Activated naive CD8-positive, alpha-beta T cell treated with anti-CD3 and anti-CD28 coated beads, Interleukin-2, amount 10 ng/mL, durations not matched to agents 7 days and 5 days (primary cell): Measurements from ENCODE around the gene SCFD2. TPM values are rescaled to one million over a fixed set of nuclear protein-coding genes. Genes with fewer than 3 reads are reported as not detected.

Experiments used
- ATAC-seq: fragments of 150-1000 bp; cut with Tn5 transposase; one replicate; pipeline ENCODE4 v1.10.0; 2021; ENCODE audit warnings: low read depth, moderate library complexity
- POLR2A ChIA-PET: fragments of 350-600 bp; sonication (Branson Sonifier 250); formaldehyde crosslinking; loops from one replicate; lab custom pipeline; 2021; ENCODE audit warnings: antibody characterized with exemption; lab: Charles Lee
- DNase-seq: peaks from one replicate; pipeline ENCODE4 v3.0.0; 2021
- H3K27ac Mint-ChIP-seq: one replicate; pipeline ENCODE4 v1.8.0; 2022; ENCODE audit warnings: mild to moderate bottlenecking, mixed read lengths
- H3K27me3 Mint-ChIP-seq: one replicate; pipeline ENCODE4 v1.8.0; 2022; ENCODE audit warnings: mild to moderate bottlenecking, moderate library complexity, mixed read lengths
- H3K36me3 Mint-ChIP-seq: one replicate; pipeline ENCODE4 v1.8.0; 2021; ENCODE audit warnings: mild to moderate bottlenecking, mixed read lengths
- H3K4me1 Mint-ChIP-seq: one replicate; pipeline ENCODE4 v1.8.0; 2021; ENCODE audit warnings: mixed read lengths
- H3K4me3 Mint-ChIP-seq: one replicate; pipeline ENCODE4 v1.8.0; 2022; ENCODE audit warnings: mild to moderate bottlenecking, moderate library complexity, mixed read lengths
- H3K9me3 Mint-ChIP-seq: one replicate; pipeline ENCODE4 v1.8.0; 2021; ENCODE audit warnings: mixed read lengths
- total RNA-seq, 2 experiments: library from RNA; stranded (reverse); gene quantifications; one replicate each; pipeline ENCODE4 v1.2.3, GENCODE V29; 2021

The SCFD2 gene
- total RNA-seq, 2 experiments from 2014 or later: 18.1 to 22.9 TPM

DNA sequence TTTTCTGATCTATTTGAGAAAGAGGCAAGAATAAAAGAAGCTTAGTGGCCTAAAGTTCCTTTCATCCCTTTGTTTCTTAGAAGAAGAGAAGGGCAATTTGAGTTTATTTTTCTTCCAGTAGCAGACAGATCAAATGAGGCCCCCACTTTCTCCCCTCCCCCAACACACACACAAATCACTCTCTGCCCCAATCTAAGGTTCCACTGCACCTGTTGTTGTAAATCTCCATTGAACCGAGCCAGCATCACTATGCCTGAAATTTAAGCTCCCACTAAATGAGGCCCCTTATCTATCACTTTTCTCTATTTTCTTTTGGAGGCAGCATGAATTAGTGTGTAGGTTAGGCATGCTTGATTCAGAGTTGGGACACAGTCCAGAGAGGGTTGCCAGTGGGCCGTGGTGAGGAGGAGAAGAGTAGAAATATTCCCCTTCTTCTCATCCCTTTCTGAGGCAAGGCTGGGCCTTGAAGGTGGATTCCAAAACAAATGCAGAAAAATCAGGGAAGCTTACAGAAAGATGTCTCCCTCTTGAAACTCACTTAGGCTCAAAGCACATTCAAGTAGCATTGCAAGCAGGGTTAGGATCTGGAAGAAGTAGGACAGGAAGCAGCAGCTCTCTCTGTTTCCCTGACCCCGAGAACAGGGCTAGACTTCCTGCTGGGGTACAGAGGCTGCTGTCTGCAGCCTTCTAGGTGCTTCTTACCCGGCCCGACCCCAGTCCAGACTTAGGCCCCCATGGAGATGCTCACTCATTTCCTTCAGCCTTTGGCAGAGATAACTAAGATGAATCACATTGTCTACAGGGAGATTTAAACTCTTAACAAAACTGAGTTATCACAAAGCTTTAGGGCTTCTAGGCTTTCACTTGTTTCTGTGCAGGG lies 433.0 kb downstream of the SCFD2 start:
- Mint-ChIP-seq H3K27me3 (no peaks in the 10 kb centered on the region), H3K27ac (no peak overlapping the region), H3K4me3 (no peak overlapping the region), H3K4me1 (peaks cover 11% of the 10 kb centered on the region), H3K36me3 (peaks cover 2% of the 10 kb centered on the region), H3K9me3 (peaks cover under 1% of the 10 kb centered on the region)
- POLR2A ChIA-PET: no interaction called here
- DNase-seq (no peak), ATAC-seq (no peak)

DNA sequence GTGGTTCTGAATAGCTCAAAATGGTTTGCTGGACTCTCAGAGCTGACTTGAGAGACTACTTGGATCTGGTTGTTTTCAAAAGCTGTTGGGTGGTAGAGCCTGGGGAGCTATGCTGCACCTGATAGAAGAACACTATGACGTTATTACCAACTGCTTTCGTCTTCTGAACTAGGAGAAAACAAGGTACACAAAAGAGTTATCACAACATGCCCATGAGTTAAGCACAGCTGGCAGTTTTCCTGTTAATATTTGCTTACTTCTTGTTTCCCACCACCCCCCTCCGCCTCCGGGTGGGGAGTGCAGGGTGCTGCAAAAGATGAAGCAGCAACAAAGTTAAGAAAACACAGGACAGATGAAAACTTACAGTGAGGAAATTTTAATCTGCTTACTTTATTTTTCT lies 434.6 kb downstream of the SCFD2 start:
- Mint-ChIP-seq H3K9me3 (no peaks in the 10 kb centered on the region), H3K36me3 (no peaks in the 10 kb centered on the region), H3K4me3 (no peak overlapping the region), H3K27me3 (no peaks in the 10 kb centered on the region), H3K27ac (no peak overlapping the region), H3K4me1 (peaks cover 11% of the 10 kb centered on the region)
- POLR2A ChIA-PET: no interaction called here
- DNase-seq (no peak), ATAC-seq (no peak)

GRCh38 chr4:52926196-52926974 lies 439.5 kb downstream of the SCFD2 start:
- H3K9me3 Mint-ChIP-seq: no peaks in the 10 kb centered on the region
- no peaks in the 10 kb centered on the region for H3K27me3 Mint-ChIP-seq
- DNase-seq (no peak), ATAC-seq (no peak)
- H3K36me3 Mint-ChIP-seq: no peaks in the 10 kb centered on the region
- H3K4me3 Mint-ChIP-seq: no peak overlapping the region
- peaks cover 2% of the 10 kb centered on the region for H3K4me1 Mint-ChIP-seq
- POLR2A ChIA-PET: no interaction called here
- H3K27ac Mint-ChIP-seq: no peak overlapping the region

- no peaks in the 10 kb centered on the region for H3K4me1 Mint-ChIP-seq
- POLR2A ChIA-PET: no interaction called here
- H3K36me3 Mint-ChIP-seq: no peaks in the 10 kb centered on the region
- H3K9me3 Mint-ChIP-seq: no peaks in the 10 kb centered on the region
- no peak overlapping the region for H3K4me3 Mint-ChIP-seq
- no peaks in the 10 kb centered on the region for H3K27me3 Mint-ChIP-seq
- DNase-seq (no peak), ATAC-seq (no peak)
- no peak overlapping the region for H3K27ac Mint-ChIP-seq
Measured at GRCh38 chr4:52925531-52925968, 440.3 kb downstream of the SCFD2 start.

- H3K4me3 Mint-ChIP-seq: no peak overlapping the region
- POLR2A ChIA-PET: no interaction called here
- H3K27ac Mint-ChIP-seq: no peak overlapping the region
- H3K4me1 Mint-ChIP-seq: peaks cover 3% of the 10 kb centered on the region
- DNase-seq: no peak
- ATAC-seq: no peak
- no peaks in the 10 kb centered on the region for H3K36me3 Mint-ChIP-seq
- H3K9me3 Mint-ChIP-seq: no peaks in the 10 kb centered on the region
- no peaks in the 10 kb centered on the region for H3K27me3 Mint-ChIP-seq
Measured at GRCh38 chr4:52919461-52919860, 446.4 kb downstream of the SCFD2 start.

- ATAC-seq (no peak), DNase-seq (no peak)
- no peaks in the 10 kb centered on the region for H3K27me3 Mint-ChIP-seq
Measured at GRCh38 chr4:52917817-52918216, 448.0 kb downstream of the SCFD2 start.

GRCh38 chr4:52915730-52916300 lies 450.0 kb downstream of the SCFD2 start:
- Mint-ChIP-seq H3K27ac (no peak overlapping the region), H3K4me3 (no peak overlapping the region), H3K36me3 (no peaks in the 10 kb centered on the region), H3K4me1 (peaks cover 7% of the 10 kb centered on the region), H3K27me3 (no peaks in the 10 kb centered on the region), H3K9me3 (no peaks in the 10 kb centered on the region)
- POLR2A ChIA-PET: no interaction called here
- ATAC-seq (no peak), DNase-seq (no peak)

More at GRCh38 chr4:52917817-52918216, 448.0 kb downstream of the SCFD2 start:
- Mint-ChIP-seq H3K36me3 (no peaks in the 10 kb centered on the region), H3K4me3 (no peak overlapping the region), H3K4me1 (peaks cover 3% of the 10 kb centered on the region), H3K27ac (no peak overlapping the region), H3K9me3 (no peaks in the 10 kb centered on the region)
- POLR2A ChIA-PET: no interaction called here

- Mint-ChIP-seq H3K9me3 (no peaks in the 10 kb centered on the region), H3K36me3 (no peaks in the 10 kb centered on the region), H3K27ac (no peak overlapping the region), H3K4me1 (peaks cover 7% of the 10 kb centered on the region), H3K4me3 (no peak overlapping the region), H3K27me3 (no peaks in the 10 kb centered on the region)
- POLR2A ChIA-PET: no interaction called here
- DNase-seq (no peak), ATAC-seq (no peak)
Measured at GRCh38 chr4:52915191-52915590, 450.7 kb downstream of the SCFD2 start.

DNA sequence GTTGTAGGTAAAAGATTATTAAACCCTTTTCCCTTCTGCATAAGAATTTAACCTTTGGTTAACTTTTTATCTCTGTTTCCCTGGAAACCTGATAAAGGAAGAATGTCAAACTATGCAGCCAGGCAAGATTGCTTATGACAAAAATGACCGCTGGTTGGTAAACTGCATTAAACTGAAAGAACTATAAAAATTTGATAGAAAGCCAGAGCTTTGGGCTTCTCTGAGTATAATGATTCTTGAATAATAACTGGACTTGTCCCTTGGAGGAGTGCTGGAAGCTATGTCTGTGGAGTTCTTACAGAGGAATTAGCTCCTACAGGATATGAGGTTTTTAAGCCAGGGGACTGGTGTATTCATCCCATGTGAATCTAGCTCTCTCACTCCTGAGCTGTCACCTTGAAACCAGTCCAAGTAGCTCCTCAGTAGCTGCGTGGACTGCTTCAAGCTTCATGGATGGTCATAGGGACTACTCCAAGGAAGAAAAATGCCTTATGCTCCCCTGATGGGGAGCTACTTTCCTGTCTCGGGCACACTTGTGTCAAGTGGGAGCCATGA lies 451.7 kb downstream of the SCFD2 start:
- H3K36me3 Mint-ChIP-seq: no peaks in the 10 kb centered on the region

GRCh38 chr4:52912608-52913007 lies 453.3 kb downstream of the SCFD2 start:
- ATAC-seq: no peak
- no peak overlapping the region for H3K27ac Mint-ChIP-seq
- H3K27me3 Mint-ChIP-seq: no peaks in the 10 kb centered on the region
- POLR2A ChIA-PET: no interaction called here
- DNase-seq: no peak
- no peaks in the 10 kb centered on the region for H3K36me3 Mint-ChIP-seq
- peaks cover 7% of the 10 kb centered on the region for H3K4me1 Mint-ChIP-seq
- no peak overlapping the region for H3K4me3 Mint-ChIP-seq
- H3K9me3 Mint-ChIP-seq: no peaks in the 10 kb centered on the region

More for the DNA sequence above, 451.7 kb downstream of the SCFD2 start:
- Mint-ChIP-seq H3K27ac (no peak overlapping the region), H3K4me1 (peaks cover 7% of the 10 kb centered on the region), H3K9me3 (no peaks in the 10 kb centered on the region), H3K27me3 (no peaks in the 10 kb centered on the region), H3K4me3 (no peak overlapping the region)
- POLR2A ChIA-PET: no interaction called here
- ATAC-seq (no peak), DNase-seq (no peak)

GRCh38 chr4:52911684-52912294 lies 454.1 kb downstream of the SCFD2 start:
- H3K4me1 Mint-ChIP-seq: peaks cover 7% of the 10 kb centered on the region
- POLR2A ChIA-PET: interaction anchor here (0.6 kb wide), 1 partner anchor 266 kb away, joined by 8 read pairs; no protein-coding TSS in a partner anchor
- DNase-seq (peak; percentile 62), ATAC-seq (peak; percentile 54)
- no peaks in the 10 kb centered on the region for H3K27me3 Mint-ChIP-seq
- H3K27ac Mint-ChIP-seq: no peak overlapping the region
- no peak overlapping the region for H3K4me3 Mint-ChIP-seq
- no peaks in the 10 kb centered on the region for H3K36me3 Mint-ChIP-seq
- H3K9me3 Mint-ChIP-seq: no peaks in the 10 kb centered on the region

GRCh38 chr4:52910115-52910514 lies 455.7 kb downstream of the SCFD2 start:
- Mint-ChIP-seq H3K9me3 (no peaks in the 10 kb centered on the region), H3K27me3 (no peaks in the 10 kb centered on the region), H3K36me3 (peaks cover 3% of the 10 kb centered on the region), H3K4me3 (no peak overlapping the region), H3K4me1 (peaks cover 7% of the 10 kb centered on the region), H3K27ac (no peak overlapping the region)
- DNase-seq (no peak), ATAC-seq (no peak)
- POLR2A ChIA-PET: no interaction called here

DNA sequence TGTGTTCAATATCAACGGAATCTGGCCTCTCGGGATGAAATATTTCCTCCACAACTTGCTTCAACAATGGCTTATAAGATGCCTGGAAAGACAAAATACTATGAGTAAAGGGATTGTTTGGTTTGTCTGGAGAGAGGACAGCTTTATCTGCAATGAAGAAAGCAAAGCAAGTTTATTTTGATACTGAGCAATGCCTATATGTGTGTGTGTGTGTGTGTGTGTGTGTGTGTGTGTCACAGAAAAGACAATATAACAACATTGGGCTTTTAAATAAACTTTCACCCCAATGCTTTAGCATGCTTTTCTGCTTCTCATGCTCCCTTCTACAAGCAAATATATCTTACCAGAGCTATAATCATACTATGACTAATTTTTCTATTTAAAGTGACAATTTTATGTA lies 458.4 kb downstream of the SCFD2 start:
- Mint-ChIP-seq H3K36me3 (peaks cover 9% of the 10 kb centered on the region), H3K9me3 (no peaks in the 10 kb centered on the region), H3K4me3 (no peak overlapping the region), H3K4me1 (peaks cover 4% of the 10 kb centered on the region), H3K27me3 (no peaks in the 10 kb centered on the region), H3K27ac (no peak overlapping the region)
- no peak for DNase-seq
- POLR2A ChIA-PET: no interaction called here
- ATAC-seq: no peak
